WTC11 (cell line): Measurements from ENCODE around the gene PALB2.

Experiments used
- IRF2 ChIP-seq: sonication (generic); formaldehyde crosslinking; IDR thresholded peaks from 2 replicates; pipeline ENCODE4 v1.8.0; 2022; ENCODE audit warnings: low read depth, missing genetic modification reagents, borderline replicate concordance
- NFE2L1 ChIP-seq: sonication (generic); formaldehyde crosslinking; IDR thresholded peaks from 2 replicates; pipeline ENCODE4 v1.8.1; 2023; ENCODE audit warnings: missing genetic modification reagents
- NFYB ChIP-seq: sonication (generic); formaldehyde crosslinking; conservative IDR thresholded peaks from 2 replicates; pipeline ENCODE4 v1.8.0; 2022; ENCODE audit warnings: low read depth, missing genetic modification reagents
- SP1 ChIP-seq: sonication (generic); formaldehyde crosslinking; conservative IDR thresholded peaks from 2 replicates; pipeline ENCODE4 v1.8.1; 2022; ENCODE audit warnings: missing genetic modification reagents
- ZNF263 ChIP-seq: sonication (generic); formaldehyde crosslinking; IDR thresholded peaks from 2 replicates; pipeline ENCODE4 v1.8.1; 2022; ENCODE audit warnings: low read depth, mild to moderate bottlenecking, moderate library complexity, missing genetic modification reagents
- TF ChIP-seq, protein P1 (sequence below): fragments of 200-600 bp; IDR thresholded peaks from 2 replicates; pipeline ENCODE4 v1.8.0; 2022; ENCODE audit warnings: antibody characterized with exemption

DNA sequence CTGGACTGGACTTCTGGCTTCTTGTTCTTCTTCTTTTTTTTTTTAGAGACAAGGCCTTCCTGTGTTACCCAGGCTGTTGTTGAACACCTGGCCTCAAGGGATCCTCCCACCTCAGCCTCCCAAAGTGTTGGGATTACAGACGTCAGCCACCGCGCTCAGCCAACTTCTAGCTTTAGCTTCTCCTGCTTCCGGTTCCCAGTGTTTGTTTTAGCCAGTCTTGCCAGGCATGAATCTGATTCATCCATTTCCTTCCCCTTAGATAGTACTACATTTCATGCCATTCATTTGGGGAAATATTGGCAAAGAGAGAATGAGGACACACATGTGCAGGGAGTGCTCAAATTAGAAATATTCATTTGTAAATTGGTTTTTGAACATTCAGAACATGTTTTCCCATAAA is 32.9 kb downstream of the PALB2 start:
- TF ChIP-seq NFYB (CRISPR knock-in tag) = no peak
- TF ChIP-seq, protein P1, sequence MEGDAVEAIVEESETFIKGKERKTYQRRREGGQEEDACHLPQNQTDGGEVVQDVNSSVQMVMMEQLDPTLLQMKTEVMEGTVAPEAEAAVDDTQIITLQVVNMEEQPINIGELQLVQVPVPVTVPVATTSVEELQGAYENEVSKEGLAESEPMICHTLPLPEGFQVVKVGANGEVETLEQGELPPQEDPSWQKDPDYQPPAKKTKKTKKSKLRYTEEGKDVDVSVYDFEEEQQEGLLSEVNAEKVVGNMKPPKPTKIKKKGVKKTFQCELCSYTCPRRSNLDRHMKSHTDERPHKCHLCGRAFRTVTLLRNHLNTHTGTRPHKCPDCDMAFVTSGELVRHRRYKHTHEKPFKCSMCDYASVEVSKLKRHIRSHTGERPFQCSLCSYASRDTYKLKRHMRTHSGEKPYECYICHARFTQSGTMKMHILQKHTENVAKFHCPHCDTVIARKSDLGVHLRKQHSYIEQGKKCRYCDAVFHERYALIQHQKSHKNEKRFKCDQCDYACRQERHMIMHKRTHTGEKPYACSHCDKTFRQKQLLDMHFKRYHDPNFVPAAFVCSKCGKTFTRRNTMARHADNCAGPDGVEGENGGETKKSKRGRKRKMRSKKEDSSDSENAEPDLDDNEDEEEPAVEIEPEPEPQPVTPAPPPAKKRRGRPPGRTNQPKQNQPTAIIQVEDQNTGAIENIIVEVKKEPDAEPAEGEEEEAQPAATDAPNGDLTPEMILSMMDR = no peak
- TF ChIP-seq ZNF263 (CRISPR knock-in tag) = no peak
- TF ChIP-seq SP1 (CRISPR knock-in tag) = no peak
- no peak for TF ChIP-seq NFE2L1 (CRISPR knock-in tag)
- no peak for TF ChIP-seq IRF2
